GM19351 (cell line): ENCODE measurements around the gene RHOBTB3.
"Not testable (repeated sequence)": the region's sequence is repeated elsewhere in the genome, so short reads cannot be mapped to it uniquely, and the experiment has no call there.

ENCODE experiments used
- ATAC-seq: cut with Tn5 transposase; IDR thresholded peaks from one replicate; pipeline ENCODE4 v1.9.1; 2021; ENCODE audit warnings: mild to moderate bottlenecking, moderate library complexity; ENCODE audit not compliant: unreplicated experiment

RHOBTB3 gene

GRCh38 chr5:95730730-95731570 is at the start of gene RHOBTB3:
RHOBTB3 (plus strand) TSS chr5:95731336; CDS start chr5:95731683, 347 bp downstream.
- peak; percentile 49 for ATAC-seq

GRCh38 chr5:95682891-95683290 is 48.2 kb upstream of the RHOBTB3 start, which contains the start of gene SPATA9:
SPATA9 (minus strand) TSS chr5:95682991; CDS start chr5:95682854, 137 bp downstream.
- ATAC-seq = no peak

GRCh38 chr5:95684361-95684760 is 46.8 kb upstream of the RHOBTB3 start:
- ATAC-seq = no peak

GRCh38 chr5:95686651-95687050 is 44.5 kb upstream of the RHOBTB3 start:
- no peak for ATAC-seq

GRCh38 chr5:95689680-95690079 is 41.5 kb upstream of the RHOBTB3 start:
- no peak for ATAC-seq

GRCh38 chr5:95690333-95690732 is 40.8 kb upstream of the RHOBTB3 start:
- ATAC-seq = no peak

- no peak for ATAC-seq
These were observed 33.1 kb upstream of the RHOBTB3 start for GRCh38 chr5:95697781-95698681.

- no peak for ATAC-seq
These were observed 31.8 kb upstream of the RHOBTB3 start for GRCh38 chr5:95699337-95699736.

GRCh38 chr5:95701074-95701473 is 30.1 kb upstream of the RHOBTB3 start:
- no peak for ATAC-seq

- no peak for ATAC-seq
These were observed 27.0 kb upstream of the RHOBTB3 start for GRCh38 chr5:95704150-95704549.

- not testable (repeated sequence) for ATAC-seq
These were observed 24.9 kb upstream of the RHOBTB3 start for GRCh38 chr5:95706196-95706595.

GRCh38 chr5:95707055-95707454 is 24.1 kb upstream of the RHOBTB3 start:
- ATAC-seq = no peak

GRCh38 chr5:95707534-95708188 is 23.5 kb upstream of the RHOBTB3 start:
- not testable (repeated sequence) for ATAC-seq

- ATAC-seq = no peak
These were observed 22.3 kb upstream of the RHOBTB3 start for GRCh38 chr5:95708876-95709275.

GRCh38 chr5:95709967-95710650 is 21.0 kb upstream of the RHOBTB3 start:
- no peak for ATAC-seq

- not testable (repeated sequence) for ATAC-seq
These were observed 20.3 kb upstream of the RHOBTB3 start for GRCh38 chr5:95710651-95711500.

- no peak for ATAC-seq
These were observed 19.4 kb upstream of the RHOBTB3 start for GRCh38 chr5:95711501-95712346.

- no peak for ATAC-seq
These were observed 18.7 kb upstream of the RHOBTB3 start for GRCh38 chr5:95712347-95712958.
